Stimulated activated CD4-positive, alpha-beta T cell treated with anti-CD3 and anti-CD28 coated beads, Interleukin-2, amount 100 ng/mL, for 24 hours (primary cell): ENCODE results near the gene UGT1A8.

Experiments
- DNase-seq, 2 donors: peaks; one replicate each; pipeline ENCODE4 v3.0.0-alpha.2; 2020

Gene UGT1A8

GRCh38 chr2:233822101-233822771 lies 204.8 kb downstream of the UGT1A8 start:
- DNase-seq = no peak
